Stimulated activated naive CD8-positive, alpha-beta T cell treated with anti-CD3 and anti-CD28 coated beads, Interleukin-15, Interleukin-2, amounts not matched to agents 100 U/mL and 50 U/mL, for 24 hours (primary cell): ENCODE results near the gene ADH5.
A peak's percentile ranks its signal among the peaks of the same experiment; 100 is the strongest.
"Not testable (repeated sequence)": the region's sequence is repeated elsewhere in the genome, so short reads cannot be mapped to it uniquely, and the experiment has no call there.

ENCODE experiments used
- ATAC-seq: fragments of 150-1000 bp; cut with Tn5 transposase; one replicate; pipeline ENCODE4 v1.10.0; 2021
- DNase-seq: peaks from one replicate; pipeline ENCODE4 v3.0.0; 2021

The ADH5 gene

DNA sequence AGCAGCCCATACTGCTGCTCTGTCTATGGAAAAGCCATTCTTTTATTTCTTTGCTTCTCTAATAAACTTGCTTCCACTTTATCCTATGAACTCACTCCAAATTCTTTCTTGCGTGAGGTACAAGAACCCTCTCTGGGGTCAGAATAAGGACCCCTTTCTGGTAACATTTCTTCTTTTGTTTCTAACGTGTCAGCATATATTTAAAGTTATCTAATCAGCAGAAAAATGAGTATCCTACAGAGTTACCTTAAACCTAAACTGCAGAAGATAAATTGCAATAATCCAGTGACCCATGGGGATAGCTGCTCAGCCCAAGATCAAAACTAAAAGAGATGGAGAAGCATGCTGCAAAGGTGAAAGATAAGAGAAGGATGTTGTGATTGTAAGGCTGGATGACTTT lies 4.0 kb downstream of the ADH5 start:
- ATAC-seq (no peak), DNase-seq (no peak)

DNA sequence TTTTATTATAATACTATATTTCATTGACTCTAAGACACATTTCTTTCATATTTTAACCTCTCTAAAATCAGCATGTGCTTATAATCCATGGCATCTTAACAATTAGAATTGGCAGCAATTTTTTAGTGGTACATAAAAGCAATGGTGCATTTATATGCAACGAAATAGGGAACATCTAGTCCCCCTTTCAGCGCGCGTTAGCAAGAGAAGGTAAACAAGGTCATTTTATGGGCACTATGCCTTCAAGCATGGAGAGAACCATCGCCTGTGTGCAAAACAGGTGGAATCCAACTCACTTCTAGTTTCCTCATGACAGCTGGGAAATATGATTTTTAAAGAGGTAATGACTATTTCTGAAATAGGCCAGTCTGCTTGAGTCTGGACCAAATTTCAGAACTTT lies 6.4 kb downstream of the ADH5 start:
- ATAC-seq: no peak

GRCh38 chr4:99080869-99081268 lies 7.7 kb downstream of the ADH5 start:
- ATAC-seq, DNase-seq: not testable (repeated sequence)

More for the DNA sequence above, 6.4 kb downstream of the ADH5 start:
- no peak for DNase-seq

DNA sequence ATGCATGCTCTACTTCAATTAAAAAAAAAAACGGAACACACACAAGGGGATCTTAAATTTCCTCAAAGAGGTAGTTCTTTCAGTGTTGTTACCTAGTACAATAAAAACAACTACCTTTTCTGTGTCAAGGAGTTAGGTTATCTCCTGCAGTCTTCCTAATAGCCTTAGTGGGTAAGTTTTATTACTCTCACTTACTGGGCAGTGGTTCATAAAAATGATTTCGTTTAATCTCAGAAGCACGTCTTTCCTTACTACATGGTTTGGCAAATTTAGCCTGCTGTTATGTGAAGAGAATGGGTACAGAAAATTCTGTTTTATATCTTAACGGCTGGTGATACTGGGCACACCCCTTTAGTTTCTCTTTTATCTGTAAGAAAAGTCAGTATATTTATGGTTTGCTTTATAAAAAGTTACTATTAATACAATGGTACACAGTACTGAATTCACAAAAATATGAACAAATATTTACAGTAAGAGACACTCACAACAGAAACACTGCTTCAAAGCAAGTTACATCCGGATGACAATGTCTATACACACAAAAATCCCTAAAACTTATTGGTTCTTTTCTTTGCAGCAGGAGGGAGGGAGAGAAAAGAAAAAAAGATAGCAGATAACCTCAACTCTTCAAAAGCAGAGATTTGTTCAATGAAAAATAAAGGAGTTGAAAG lies 8.8 kb downstream of the ADH5 start:
- ATAC-seq (no peak), DNase-seq (no peak)

DNA sequence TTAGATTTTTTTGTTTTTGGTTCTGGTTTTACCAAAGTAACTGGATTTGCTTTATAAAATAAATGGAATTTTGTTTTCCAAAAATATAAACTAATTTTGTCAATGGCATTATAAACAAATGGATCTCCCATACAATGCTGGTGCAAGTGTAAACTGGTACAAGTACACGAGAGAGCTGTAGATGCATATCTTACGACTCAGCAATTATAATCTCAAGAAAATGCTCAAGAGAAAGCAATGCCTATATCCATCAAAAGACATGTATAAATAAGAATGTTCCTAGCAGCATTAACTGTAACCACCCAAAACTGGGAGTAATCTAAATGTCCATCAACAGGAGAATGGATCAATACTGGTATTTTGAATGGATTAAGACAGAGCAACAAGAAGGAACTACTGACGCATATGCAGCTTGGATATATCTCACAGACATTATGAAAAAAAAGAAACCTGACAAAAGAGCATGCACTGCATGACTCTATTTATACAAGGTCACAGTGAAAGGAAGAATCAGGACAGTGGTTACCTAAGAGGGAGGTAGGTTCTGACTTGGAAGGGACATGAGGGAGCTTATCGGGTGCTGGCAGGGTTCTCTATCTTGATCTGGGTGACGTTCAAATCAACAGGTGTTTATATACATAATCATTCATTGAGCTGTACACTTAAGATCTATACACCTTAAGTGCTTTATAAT lies 9.5 kb downstream of the ADH5 start:
- no peak for ATAC-seq
- DNase-seq: no peak

DNA sequence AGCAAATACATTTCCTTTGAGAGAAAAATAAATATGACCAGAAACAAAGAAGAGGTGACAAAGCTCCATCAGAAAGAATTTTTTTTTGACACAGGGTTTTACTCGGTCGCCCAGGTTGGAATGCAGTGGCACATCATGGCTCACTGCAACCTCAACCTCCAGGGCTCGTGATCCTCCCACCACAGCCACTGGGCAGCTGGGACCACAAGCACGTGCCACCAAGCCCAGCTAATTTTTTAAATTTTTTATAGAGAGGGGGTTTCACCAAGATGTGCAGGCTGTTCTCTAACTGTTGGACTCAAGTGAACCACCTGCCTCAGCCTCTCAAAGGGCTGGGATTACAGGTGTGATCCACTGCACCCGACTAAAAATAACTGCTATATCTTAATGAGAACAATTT lies 10.3 kb downstream of the ADH5 start:
- DNase-seq (no peak), ATAC-seq (no peak)

GRCh38 chr4:99077177-99077576 lies 11.4 kb downstream of the ADH5 start:
- ATAC-seq (no peak), DNase-seq (no peak)

- DNase-seq (no peak), ATAC-seq (no peak)
These were observed 12.2 kb downstream of the ADH5 start for GRCh38 chr4:99076292-99076976.

GRCh38 chr4:99074816-99075215 lies 13.8 kb downstream of the ADH5 start:
- ATAC-seq: no peak
- DNase-seq: no peak

DNA sequence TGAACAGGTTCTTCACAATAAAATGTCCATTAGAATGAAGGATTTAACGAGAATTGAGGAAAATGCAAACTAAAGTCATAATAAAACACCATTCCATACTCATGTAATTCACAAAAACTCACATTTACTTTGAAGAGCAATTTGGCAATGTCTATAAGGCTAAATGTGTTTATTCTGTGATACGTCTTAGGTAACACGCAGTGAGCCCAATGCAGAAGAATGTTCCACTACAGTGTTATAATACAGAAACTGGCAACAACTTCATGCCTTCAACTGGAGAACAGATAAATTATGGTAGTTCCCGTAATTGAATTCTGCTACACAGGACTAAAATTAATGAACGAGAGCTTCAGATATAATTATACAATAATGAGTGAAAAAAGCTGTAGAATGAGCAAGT lies 17.4 kb downstream of the ADH5 start:
- ATAC-seq (no peak), DNase-seq (no peak)

- no peak for ATAC-seq
- no peak for DNase-seq
These were observed 21.0 kb downstream of the ADH5 start for GRCh38 chr4:99067617-99068016.

GRCh38 chr4:99065521-99065920 lies 23.1 kb downstream of the ADH5 start:
- DNase-seq, ATAC-seq: not testable (repeated sequence)

- no peak for DNase-seq
- ATAC-seq: no peak
These were observed 26.5 kb downstream of the ADH5 start for GRCh38 chr4:99062120-99062519.

DNA sequence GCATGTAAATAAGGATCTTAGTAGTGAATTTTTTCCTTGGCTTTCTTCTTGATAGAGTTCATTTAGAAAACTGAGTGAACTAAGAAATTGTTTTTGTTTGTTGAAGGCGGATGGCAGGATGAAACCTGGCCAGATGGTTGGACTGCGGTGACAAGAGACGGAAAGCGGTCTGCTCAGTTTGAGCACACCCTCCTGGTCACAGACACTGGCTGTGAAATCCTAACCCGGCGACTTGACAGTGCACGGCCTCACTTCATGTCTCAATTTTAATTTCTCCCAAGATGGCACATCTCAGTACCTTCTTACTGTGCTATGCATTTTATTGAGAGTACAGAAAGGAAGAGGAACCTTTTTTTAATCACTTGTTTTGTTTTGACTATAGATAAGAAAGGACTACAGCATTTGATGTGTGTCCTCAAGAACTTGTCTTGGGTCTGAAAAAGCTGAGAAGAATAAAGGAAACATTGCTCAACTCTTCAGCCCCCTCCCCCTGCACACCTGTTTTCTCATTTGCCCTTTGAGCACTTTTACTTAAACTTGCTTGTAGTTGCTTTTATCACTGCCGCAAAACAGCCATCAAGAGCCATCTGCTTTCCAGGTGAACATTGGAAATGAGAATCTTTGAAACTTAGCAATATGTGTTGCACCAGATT lies 27.4 kb downstream of the ADH5 start:
- no peak for DNase-seq
- no peak for ATAC-seq

- no peak for ATAC-seq
- DNase-seq: no peak
These were observed 29.0 kb downstream of the ADH5 start for GRCh38 chr4:99059550-99059949.

DNA sequence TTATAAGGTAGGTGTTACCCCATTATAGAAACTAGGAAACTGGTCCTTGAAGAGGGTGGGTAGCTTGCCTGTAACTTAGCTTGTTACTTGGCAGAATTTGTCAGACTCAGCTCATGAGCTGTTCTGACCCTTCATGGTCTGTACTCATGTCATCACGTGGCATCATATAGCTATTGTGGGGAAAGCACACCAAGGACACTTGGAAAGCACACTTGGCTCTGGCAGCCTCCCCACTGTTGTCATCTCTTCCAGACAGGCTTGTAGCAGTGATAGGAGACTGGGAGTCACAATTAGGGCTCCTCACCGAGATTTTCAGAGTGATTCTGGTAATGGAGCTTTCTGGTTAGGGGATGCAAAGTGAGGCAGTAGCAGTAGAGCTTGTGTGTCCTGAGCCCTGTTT lies 30.4 kb downstream of the ADH5 start:
- ATAC-seq (no peak), DNase-seq (no peak)

DNA sequence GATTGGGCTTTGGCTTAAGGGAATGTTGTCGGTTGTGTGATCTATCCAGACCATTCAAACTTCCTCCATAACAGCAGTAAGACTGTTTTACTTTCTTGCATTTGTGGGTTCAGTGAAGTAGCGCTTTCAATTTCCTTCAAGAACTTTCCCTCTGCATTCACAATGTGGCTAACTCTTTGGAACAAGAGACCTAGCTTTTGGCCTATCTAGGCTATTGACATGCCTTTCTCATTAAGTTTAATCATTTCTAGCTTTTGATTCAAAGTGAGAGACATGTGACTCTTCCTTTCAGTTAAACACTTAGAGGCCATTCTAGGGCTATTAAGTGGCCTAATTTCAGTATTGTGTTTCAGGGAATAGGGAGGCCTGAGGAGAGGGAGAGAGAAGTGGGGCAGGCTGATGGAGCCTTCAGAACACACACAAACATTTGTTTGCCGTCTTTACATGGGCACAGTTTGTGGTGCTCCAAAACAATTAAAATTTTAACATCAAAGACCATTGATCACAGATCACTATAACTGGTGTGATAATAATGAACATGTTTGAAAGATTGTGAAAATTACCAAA lies 34.1 kb downstream of the ADH5 start:
- DNase-seq: no peak
- no peak for ATAC-seq

- DNase-seq (no peak), ATAC-seq (peak; percentile 60)
These were observed 35.7 kb downstream of the ADH5 start for GRCh38 chr4:99052902-99053301.

DNA sequence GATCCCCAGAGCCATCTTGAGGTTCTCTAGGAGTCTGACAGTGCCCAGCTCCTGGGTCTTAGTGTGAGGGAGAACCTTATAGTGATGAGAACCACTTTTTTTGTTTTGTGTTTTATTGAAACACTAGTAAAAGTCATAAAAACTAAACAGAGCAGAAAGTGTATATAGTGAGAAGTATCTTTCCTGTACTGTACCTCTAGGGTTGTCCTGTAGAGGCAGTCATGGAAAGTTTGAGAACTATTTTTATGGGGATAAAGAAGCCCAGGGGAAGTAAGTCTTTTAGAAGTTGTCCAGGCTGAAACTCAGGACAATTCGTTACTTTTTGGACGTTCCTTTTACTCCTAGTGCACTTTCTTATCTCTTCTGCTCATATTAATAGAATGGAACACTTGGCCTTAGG lies 40.9 kb downstream of the ADH5 start:
- DNase-seq (no peak), ATAC-seq (no peak)

- DNase-seq (no peak), ATAC-seq (no peak)
These were observed 45.2 kb downstream of the ADH5 start for GRCh38 chr4:99043346-99043745.

DNA sequence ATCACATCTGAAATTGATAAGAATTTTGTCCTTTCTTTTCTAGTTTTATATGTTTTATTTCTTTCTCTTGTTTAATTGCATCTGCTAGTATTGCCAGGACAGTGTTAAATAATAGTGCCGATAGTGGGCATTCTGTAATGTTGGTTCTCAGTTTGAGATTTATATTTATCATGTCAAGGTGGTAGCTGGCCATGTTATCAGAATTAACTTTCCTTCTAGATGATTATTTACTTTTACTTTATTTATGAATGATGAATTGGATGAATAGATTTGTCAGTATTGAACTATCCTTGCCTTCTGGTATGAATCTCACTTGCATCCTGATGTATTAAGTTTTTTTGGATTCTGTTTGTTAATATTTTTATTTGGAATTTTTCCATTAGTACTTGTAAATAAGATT lies 50.4 kb downstream of the ADH5 start:
- DNase-seq: no peak
- ATAC-seq: no peak

GRCh38 chr4:99033956-99034355 lies 54.6 kb downstream of the ADH5 start:
- no peak for ATAC-seq
- DNase-seq: no peak

GRCh38 chr4:99029852-99030251 lies 58.7 kb downstream of the ADH5 start:
- ATAC-seq (no peak), DNase-seq (no peak)
